Smooth muscle cell (in vitro differentiated cells): ENCODE data around the gene HS3ST5. TPM values are rescaled to one million over a fixed set of nuclear protein-coding genes. Genes with fewer than 3 reads are reported as not detected.
A peak's percentile ranks its signal among the peaks of the same experiment; 100 is the strongest.

ENCODE experiments used
- DNase-seq: peaks from one replicate; lab custom pipeline; 2025; ENCODE audit not compliant: unreplicated experiment; lab: John Stamatoyannopoulos, UW
- H2AFZ ChIP-seq: fragments of 200-600 bp; sonication (generic); 2 replicates; pipeline ENCODE4 v1.6.0; 2016; ENCODE audit warnings: antibody characterized with exemption, low read depth, mild to moderate bottlenecking
- H3F3A ChIP-seq: fragments of 200-600 bp; sonication (generic); 2 replicates; pipeline ENCODE4 v1.6.0; 2017; ENCODE audit warnings: antibody characterized with exemption, low read depth
- H3K27ac ChIP-seq: fragments of 200-600 bp; sonication (generic); 2 replicates; pipeline ENCODE4 v1.5.1; 2016; ENCODE audit warnings: low read depth, mild to moderate bottlenecking
- H3K27me3 ChIP-seq: fragments of 200-600 bp; sonication (generic); 2 replicates; pipeline ENCODE4 v1.6.1; 2016; ENCODE audit warnings: low read depth, mild to moderate bottlenecking
- H3K36me3 ChIP-seq: fragments of 200-600 bp; sonication (generic); 2 replicates; pipeline ENCODE4 v1.5.1; 2016; ENCODE audit warnings: low read depth
- H3K4me1 ChIP-seq: fragments of 200-600 bp; sonication (generic); 2 replicates; pipeline ENCODE4 v1.5.1; 2016; ENCODE audit warnings: low read depth
- H3K4me2 ChIP-seq: fragments of 200-600 bp; sonication (generic); 2 replicates; pipeline ENCODE4 v1.6.0; 2016; ENCODE audit warnings: mild to moderate bottlenecking
- H3K4me3 ChIP-seq: fragments of 200-600 bp; sonication (generic); 2 replicates; pipeline ENCODE4 v1.5.1; 2016; ENCODE audit warnings: mild to moderate bottlenecking
- H3K79me2 ChIP-seq: fragments of 200-600 bp; sonication (generic); 2 replicates; pipeline ENCODE4 v1.6.0; 2016; ENCODE audit warnings: low read depth, mild to moderate bottlenecking
- H3K9ac ChIP-seq: fragments of 200-600 bp; sonication (generic); 2 replicates; pipeline ENCODE4 v1.6.0; 2016; ENCODE audit warnings: low read depth
- H3K9me3 ChIP-seq: fragments of 200-600 bp; sonication (generic); replicated peaks from 2 replicates; pipeline ENCODE4 v1.5.1; 2016; ENCODE audit warnings: low read depth
- H4K20me1 ChIP-seq: fragments of 200-600 bp; sonication (generic); 2 replicates; pipeline ENCODE4 v1.6.0; 2016; ENCODE audit warnings: low read depth
- CTCF ChIP-seq: fragments of 200-600 bp; sonication (generic); IDR thresholded peaks from 2 replicates; pipeline ENCODE4 v1.5.1; 2017; ENCODE audit warnings: borderline replicate concordance, mild to moderate bottlenecking, antibody characterized with exemption; ENCODE audit not compliant: insufficient read depth, poor library complexity, severe bottlenecking
- WGBS: methylation state at CpG from one replicate; pipeline ENCODE4 v1.1.7; 2016; ENCODE audit warnings: low lambda C conversion rate; 5-methylcytosine and 5-hydroxymethylcytosine counted together
- polyA plus RNA-seq: library from polyadenylated mRNA; unstranded; fragments of >200 nt; fragmentation: Nextera tagmentation; extraction: Ambion mirVana; gene quantifications from 2 replicates; pipeline ENCODE4 v1.2.1, GENCODE V29; 2016
- total RNA-seq: library from RNA; depleted of rRNA; stranded (reverse); fragments of >200 nt; gene quantifications from 2 replicates; pipeline ENCODE4 v1.2.3, GENCODE V29; 2014

HS3ST5 gene
- total and polyA plus RNA-seq, 2 experiments from 2014 or later = 0.18 to 0.25 TPM

GRCh38 chr6:114282292-114282691 lies 60.5 kb downstream of the HS3ST5 start:
- peak overlapping the region; percentile 48 for H2AFZ ChIP-seq
- H3K9me3 ChIP-seq = no peaks in the 10 kb centered on the region
- H3K4me1 ChIP-seq = no peaks in the 10 kb centered on the region
- no peaks in the 10 kb centered on the region for H3K27me3 ChIP-seq
- H3K4me2 ChIP-seq = no peak overlapping the region
- no peak overlapping the region for H3K27ac ChIP-seq
- H3K36me3 ChIP-seq = no peaks in the 10 kb centered on the region
- no peak overlapping the region for H3K9ac ChIP-seq
- no peaks in the 10 kb centered on the region for H4K20me1 ChIP-seq
- H3K4me3 ChIP-seq = no peak overlapping the region
- no peak for DNase-seq
- 41% methylated on average over 6 of the region's 6 CpGs for WGBS
- H3K79me2 ChIP-seq = no peaks in the 10 kb centered on the region
- TF ChIP-seq CTCF = no peak
- H3F3A ChIP-seq = no peaks in the 10 kb centered on the region

- Histone ChIP-seq H3K4me2 (no peak overlapping the region), H3K9ac (no peak overlapping the region), H3K27me3 (no peaks in the 10 kb centered on the region), H3K36me3 (no peaks in the 10 kb centered on the region), H3K4me1 (no peaks in the 10 kb centered on the region), H4K20me1 (no peaks in the 10 kb centered on the region), H3K27ac (no peak overlapping the region), H3F3A (no peaks in the 10 kb centered on the region), H3K9me3 (no peaks in the 10 kb centered on the region), H3K4me3 (no peak overlapping the region), H3K79me2 (no peaks in the 10 kb centered on the region), H2AFZ (no peak overlapping the region)
- no peak for DNase-seq
- TF ChIP-seq CTCF = no peak
- WGBS = 73% methylated on average over 3 of the region's 3 CpGs
These were observed 61.3 kb downstream of the HS3ST5 start for GRCh38 chr6:114281496-114281895.

- WGBS = 96% methylated on average over 7 of the region's 7 CpGs
- H3K9ac ChIP-seq = no peak overlapping the region
- no peak overlapping the region for H2AFZ ChIP-seq
- no peak overlapping the region for H3K4me2 ChIP-seq
- H3K27me3 ChIP-seq = no peaks in the 10 kb centered on the region
- H3K4me3 ChIP-seq = no peak overlapping the region
- no peaks in the 10 kb centered on the region for H3K79me2 ChIP-seq
- no peaks in the 10 kb centered on the region for H3K9me3 ChIP-seq
- no peaks in the 10 kb centered on the region for H3K4me1 ChIP-seq
- no peak for TF ChIP-seq CTCF
- H4K20me1 ChIP-seq = no peaks in the 10 kb centered on the region
- no peak overlapping the region for H3K27ac ChIP-seq
- no peak for DNase-seq
- H3F3A ChIP-seq = no peaks in the 10 kb centered on the region
- H3K36me3 ChIP-seq = no peaks in the 10 kb centered on the region
These were observed 62.4 kb downstream of the HS3ST5 start for GRCh38 chr6:114280239-114280982.

GRCh38 chr6:114277220-114277619 lies 65.6 kb downstream of the HS3ST5 start:
- Histone ChIP-seq H3K36me3 (no peaks in the 10 kb centered on the region), H3K27me3 (no peaks in the 10 kb centered on the region), H3K9me3 (no peaks in the 10 kb centered on the region), H2AFZ (no peak overlapping the region), H3K4me3 (no peak overlapping the region), H4K20me1 (no peaks in the 10 kb centered on the region), H3F3A (no peaks in the 10 kb centered on the region), H3K4me1 (no peaks in the 10 kb centered on the region), H3K4me2 (no peak overlapping the region), H3K79me2 (no peaks in the 10 kb centered on the region), H3K9ac (no peak overlapping the region), H3K27ac (no peak overlapping the region)
- no peak for DNase-seq
- 79% methylated on average over 2 of the region's 2 CpGs for WGBS
- no peak for TF ChIP-seq CTCF
